ENCODE data around the gene MTA3.

GRCh38 chr2:42802150-42802549 lies 233.7 kb downstream of the MTA3 start:
- TF ChIP-seq CTCF (IDR thresholded peaks at IDR 0.05) (no peak), POLR2A (IDR thresholded peaks at IDR 0.05) (no peak), POLR2AphosphoS5 (IDR thresholded peaks at IDR 0.05) (no peak)

Data from transverse colon (tissue), 4 donors.